Stimulated activated naive CD8-positive, alpha-beta T cell treated with anti-CD3 and anti-CD28 coated beads, Interleukin-15, amount 100 ng/mL, for 72 hours (primary cell): ENCODE data around the gene SNCB.

Source experiments
- ATAC-seq: fragments of 150-1000 bp; cut with Tn5 transposase; 2 replicates; pipeline ENCODE4 v1.10.0; 2021; ENCODE audit warnings: mild to moderate bottlenecking, moderate library complexity
- DNase-seq, 2 donors: peaks; one replicate each; pipeline ENCODE4 v3.0.0; 2021 to 2022
- H3K27ac Mint-ChIP-seq, 2 donors: one replicate each; pipeline ENCODE4 v1.8.0; 2022; ENCODE audit warnings: mild to moderate bottlenecking in 2 of 2, mixed read lengths in 2 of 2, moderate library complexity in 2 of 2
- H3K27me3 Mint-ChIP-seq: one replicate; pipeline ENCODE4 v1.8.0; 2022; ENCODE audit warnings: mixed read lengths
- H3K4me1 Mint-ChIP-seq: one replicate; pipeline ENCODE4 v1.8.0; 2022; ENCODE audit warnings: mild to moderate bottlenecking, mixed read lengths
- H3K4me3 Mint-ChIP-seq, 2 donors: one replicate each; pipeline ENCODE4 v1.8.0; 2022; ENCODE audit warnings: mild to moderate bottlenecking in 2 of 2, mixed read lengths in 2 of 2, moderate library complexity in 1 of 2
- H3K9me3 Mint-ChIP-seq, 2 donors: one replicate each; pipeline ENCODE4 v1.8.0; 2022; ENCODE audit warnings: mixed read lengths in 2 of 2

Gene SNCB

GRCh38 chr5:176664886-176665285, 34.6 kb upstream of the SNCB start:
- ATAC-seq (no peak), DNase-seq (no peak)
- Mint-ChIP-seq H3K4me3 (no peak overlapping the region), H3K4me1 (peaks cover 10% of the 10 kb centered on the region), H3K27ac (no peak overlapping the region), H3K9me3 (no peaks in the 10 kb centered on the region), H3K27me3 (peaks cover 44% of the 10 kb centered on the region)

GRCh38 chr5:176664479-176664878, 34.1 kb upstream of the SNCB start:
- Mint-ChIP-seq H3K4me1 (peaks cover 12% of the 10 kb centered on the region), H3K4me3 (no peak overlapping the region), H3K9me3 (no peaks in the 10 kb centered on the region), H3K27ac (no peak overlapping the region), H3K27me3 (peaks cover 40% of the 10 kb centered on the region)
- DNase-seq, result no peak
- no peak for ATAC-seq

GRCh38 chr5:176663566-176663965, 33.2 kb upstream of the SNCB start:
- Mint-ChIP-seq H3K27ac (no peak overlapping the region), H3K27me3 (peaks cover 31% of the 10 kb centered on the region), H3K4me1 (peaks cover 21% of the 10 kb centered on the region), H3K9me3 (no peaks in the 10 kb centered on the region), H3K4me3 (no peak overlapping the region)
- no peak for DNase-seq
- no peak for ATAC-seq

- Mint-ChIP-seq H3K4me1 (peaks cover 30% of the 10 kb centered on the region), H3K27me3 (peaks cover 23% of the 10 kb centered on the region), H3K9me3 (no peaks in the 10 kb centered on the region), H3K4me3 (no peak overlapping the region), H3K27ac (no peak overlapping the region)
- DNase-seq (no peak), ATAC-seq (no peak)
Measured at GRCh38 chr5:176662371-176663333, 32.3 kb upstream of the SNCB start.

GRCh38 chr5:176661676-176662075, 31.3 kb upstream of the SNCB start:
- Mint-ChIP-seq H3K4me3 (no peak overlapping the region), H3K4me1 (peaks cover 38% of the 10 kb centered on the region), H3K27me3 (peaks cover 23% of the 10 kb centered on the region), H3K27ac (no peak overlapping the region), H3K9me3 (no peaks in the 10 kb centered on the region)
- DNase-seq (no peak), ATAC-seq (no peak)

GRCh38 chr5:176660860-176661641, 30.7 kb upstream of the SNCB start:
- peaks cover 23% of the 10 kb centered on the region for H3K27me3 Mint-ChIP-seq
- peak; percentile 82 for DNase-seq
- H3K4me3 Mint-ChIP-seq, result peak overlapping the region in 1 of 2 donors; percentile 45
- no peak overlapping the region for H3K27ac Mint-ChIP-seq
- ATAC-seq, result peak; percentile 81
- H3K9me3 Mint-ChIP-seq, result no peaks in the 10 kb centered on the region
- peaks cover 38% of the 10 kb centered on the region for H3K4me1 Mint-ChIP-seq

- Mint-ChIP-seq H3K4me3 (peak overlapping the region in 1 of 2 donors; percentile 45), H3K4me1 (peaks cover 38% of the 10 kb centered on the region), H3K9me3 (no peaks in the 10 kb centered on the region), H3K27ac (no peak overlapping the region), H3K27me3 (peaks cover 20% of the 10 kb centered on the region)
- ATAC-seq (peak; percentile 49), DNase-seq (no peak)
Measured at GRCh38 chr5:176660530-176660859, 30.2 kb upstream of the SNCB start.

- Mint-ChIP-seq H3K4me1 (peaks cover 43% of the 10 kb centered on the region), H3K27ac (no peak overlapping the region)
Measured at GRCh38 chr5:176659860-176660461, 29.6 kb upstream of the SNCB start.

GRCh38 chr5:176659512-176659839, 29.1 kb upstream of the SNCB start:
- ATAC-seq, result no peak
- H3K4me3 Mint-ChIP-seq, result no peak overlapping the region

More at GRCh38 chr5:176659860-176660461, 29.6 kb upstream of the SNCB start:
- H3K9me3 Mint-ChIP-seq, result no peaks in the 10 kb centered on the region
- ATAC-seq, result no peak
- H3K4me3 Mint-ChIP-seq, result no peak overlapping the region
- DNase-seq, result no peak
- H3K27me3 Mint-ChIP-seq, result peaks cover 14% of the 10 kb centered on the region

GRCh38 chr5:176658817-176659511, 28.6 kb upstream of the SNCB start:
- H3K27ac Mint-ChIP-seq, result peak overlapping the region in 1 of 2 donors; percentile 8
- peak overlapping the region; percentile 62 for H3K4me3 Mint-ChIP-seq
- peaks cover 5% of the 10 kb centered on the region for H3K27me3 Mint-ChIP-seq
- no peak for DNase-seq
- ATAC-seq, result peak; percentile 13
- H3K9me3 Mint-ChIP-seq, result no peaks in the 10 kb centered on the region
- peaks cover 53% of the 10 kb centered on the region for H3K4me1 Mint-ChIP-seq

More at GRCh38 chr5:176659512-176659839, 29.1 kb upstream of the SNCB start:
- Mint-ChIP-seq H3K27me3 (peaks cover 10% of the 10 kb centered on the region), H3K9me3 (no peaks in the 10 kb centered on the region), H3K4me1 (peaks cover 48% of the 10 kb centered on the region), H3K27ac (peak overlapping the region in 1 of 2 donors; percentile 8)
- DNase-seq, result no peak

GRCh38 chr5:176658007-176658599, 27.8 kb upstream of the SNCB start:
- DNase-seq (peak; percentile 61 to 66), ATAC-seq (peak; percentile 62)
- no peaks in the 10 kb centered on the region for H3K27me3 Mint-ChIP-seq
- H3K9me3 Mint-ChIP-seq, result no peaks in the 10 kb centered on the region
- H3K4me1 Mint-ChIP-seq, result peaks cover 61% of the 10 kb centered on the region
- no peak overlapping the region for H3K27ac Mint-ChIP-seq
- peak overlapping the region in 1 of 2 donors; percentile 62 for H3K4me3 Mint-ChIP-seq

- DNase-seq (no peak), ATAC-seq (no peak)
- Mint-ChIP-seq H3K9me3 (no peaks in the 10 kb centered on the region), H3K27me3 (no peaks in the 10 kb centered on the region), H3K4me1 (peaks cover 77% of the 10 kb centered on the region), H3K27ac (no peak overlapping the region), H3K4me3 (no peak overlapping the region)
Measured at GRCh38 chr5:176656467-176656990, 26.2 kb upstream of the SNCB start.

GRCh38 chr5:176654856-176655255, 24.5 kb upstream of the SNCB start:
- Mint-ChIP-seq H3K4me1 (peaks cover 84% of the 10 kb centered on the region), H3K9me3 (no peaks in the 10 kb centered on the region), H3K27me3 (no peaks in the 10 kb centered on the region), H3K27ac (peak overlapping the region in 1 of 2 donors; percentile 23), H3K4me3 (peak overlapping the region in 1 of 2 donors; percentile 29)
- DNase-seq, result no peak
- ATAC-seq, result no peak

GRCh38 chr5:176653401-176654385, 23.4 kb upstream of the SNCB start:
- DNase-seq, result peak; percentile 74 to 83
- no peaks in the 10 kb centered on the region for H3K9me3 Mint-ChIP-seq
- peak overlapping the region; percentile 2 to 64 for H3K27ac Mint-ChIP-seq
- peaks cover 86% of the 10 kb centered on the region for H3K4me1 Mint-ChIP-seq
- peak overlapping the region; percentile 52 to 65 for H3K4me3 Mint-ChIP-seq
- ATAC-seq, result peak; percentile 81
- H3K27me3 Mint-ChIP-seq, result no peaks in the 10 kb centered on the region
